ENCODE data around the gene MAPK8.

GRCh38 chr10:48449501-48450232 lies 143.2 kb downstream of the MAPK8 start:
- TF ChIP-seq POLR2A (IDR thresholded peaks at IDR 0.05) (no peak), CTCF (IDR thresholded peaks at IDR 0.05) (no peak)
